Measurements from ENCODE around the gene GREB1L. TPM values are rescaled to one million over a fixed set of nuclear protein-coding genes. Genes with fewer than 3 reads are reported as not detected.

GREB1L gene
- total RNA-seq, 2 donors from 2014 or later, result not detected

GRCh38 chr18:21242780-21243401 lies 859 bp downstream of the GREB1L start:
- Mint-ChIP-seq H3K9me3 (no peaks in the 10 kb centered on the region), H3K27me3 (peaks cover 57% of the 10 kb centered on the region), H3K4me1 (no peaks in the 10 kb centered on the region), H3K27ac (no peak overlapping the region), H3K36me3 (ENCODE audit: low read depth) (no peaks in the 10 kb centered on the region), H3K4me3 (peak overlapping the region; percentile 25)
- ATAC-seq (replicated peaks), result no peak

- no peak overlapping the region for H3K4me3 Mint-ChIP-seq
- H3K27ac Mint-ChIP-seq, result no peak overlapping the region
These were observed 12.5 kb downstream of the GREB1L start for GRCh38 chr18:21254576-21254975.

GRCh38 chr18:21255211-21255610 lies 13.2 kb downstream of the GREB1L start:
- Mint-ChIP-seq H3K36me3 (ENCODE audit: low read depth) (no peaks in the 10 kb centered on the region), H3K27ac (no peak overlapping the region), H3K4me1 (no peaks in the 10 kb centered on the region), H3K4me3 (no peak overlapping the region), H3K9me3 (no peaks in the 10 kb centered on the region), H3K27me3 (peaks cover 13% of the 10 kb centered on the region)
- ATAC-seq (replicated peaks), result no peak

More at GRCh38 chr18:21254576-21254975, 12.5 kb downstream of the GREB1L start:
- Mint-ChIP-seq H3K4me1 (no peaks in the 10 kb centered on the region), H3K9me3 (no peaks in the 10 kb centered on the region), H3K27me3 (peaks cover 18% of the 10 kb centered on the region), H3K36me3 (ENCODE audit: low read depth) (no peaks in the 10 kb centered on the region)
- ATAC-seq (replicated peaks), result no peak

GRCh38 chr18:21257386-21257785 lies 15.4 kb downstream of the GREB1L start:
- Mint-ChIP-seq H3K4me3 (no peak overlapping the region), H3K9me3 (no peaks in the 10 kb centered on the region), H3K27me3 (peaks cover 6% of the 10 kb centered on the region), H3K36me3 (ENCODE audit: low read depth) (no peaks in the 10 kb centered on the region), H3K4me1 (no peaks in the 10 kb centered on the region), H3K27ac (no peak overlapping the region)
- no peak for ATAC-seq (replicated peaks)

- no peaks in the 10 kb centered on the region for H3K36me3 Mint-ChIP-seq (ENCODE audit: low read depth)
- no peaks in the 10 kb centered on the region for H3K4me1 Mint-ChIP-seq
- H3K27me3 Mint-ChIP-seq, result peaks cover 11% of the 10 kb centered on the region
- no peak for ATAC-seq (replicated peaks)
- no peak overlapping the region for H3K27ac Mint-ChIP-seq
- H3K4me3 Mint-ChIP-seq, result no peak overlapping the region
- no peaks in the 10 kb centered on the region for H3K9me3 Mint-ChIP-seq
These were observed 18.6 kb downstream of the GREB1L start for GRCh38 chr18:21260621-21261020.

- Mint-ChIP-seq H3K36me3 (ENCODE audit: low read depth) (no peaks in the 10 kb centered on the region), H3K27ac (no peak overlapping the region), H3K4me3 (no peak overlapping the region), H3K4me1 (no peaks in the 10 kb centered on the region), H3K27me3 (peaks cover 7% of the 10 kb centered on the region), H3K9me3 (no peaks in the 10 kb centered on the region)
- no peak for ATAC-seq (replicated peaks)
These were observed 19.3 kb downstream of the GREB1L start for GRCh38 chr18:21261352-21261751.

GRCh38 chr18:21262244-21262643 lies 20.2 kb downstream of the GREB1L start:
- Mint-ChIP-seq H3K27ac (no peak overlapping the region), H3K9me3 (no peaks in the 10 kb centered on the region), H3K36me3 (ENCODE audit: low read depth) (no peaks in the 10 kb centered on the region), H3K4me1 (no peaks in the 10 kb centered on the region), H3K27me3 (peaks cover 7% of the 10 kb centered on the region), H3K4me3 (no peak overlapping the region)
- ATAC-seq (replicated peaks), result no peak

GRCh38 chr18:21262979-21263378 lies 20.9 kb downstream of the GREB1L start:
- H3K27ac Mint-ChIP-seq, result no peak overlapping the region
- ATAC-seq (replicated peaks), result no peak
- no peaks in the 10 kb centered on the region for H3K36me3 Mint-ChIP-seq (ENCODE audit: low read depth)
- peaks cover 7% of the 10 kb centered on the region for H3K27me3 Mint-ChIP-seq
- H3K4me1 Mint-ChIP-seq, result no peaks in the 10 kb centered on the region
- no peak overlapping the region for H3K4me3 Mint-ChIP-seq
- H3K9me3 Mint-ChIP-seq, result no peaks in the 10 kb centered on the region

- Mint-ChIP-seq H3K36me3 (ENCODE audit: low read depth) (no peaks in the 10 kb centered on the region), H3K4me1 (no peaks in the 10 kb centered on the region), H3K27ac (no peak overlapping the region), H3K9me3 (no peaks in the 10 kb centered on the region), H3K4me3 (no peak overlapping the region), H3K27me3 (peaks cover 7% of the 10 kb centered on the region)
- no peak for ATAC-seq (replicated peaks)
These were observed 22.6 kb downstream of the GREB1L start for GRCh38 chr18:21264651-21265050.

GRCh38 chr18:21265971-21266673 lies 24.1 kb downstream of the GREB1L start:
- Mint-ChIP-seq H3K36me3 (ENCODE audit: low read depth) (no peaks in the 10 kb centered on the region), H3K4me3 (no peak overlapping the region), H3K9me3 (no peaks in the 10 kb centered on the region), H3K27ac (no peak overlapping the region), H3K27me3 (peaks cover 10% of the 10 kb centered on the region), H3K4me1 (no peaks in the 10 kb centered on the region)
- no peak for ATAC-seq (replicated peaks)

GRCh38 chr18:21267400-21267799 lies 25.4 kb downstream of the GREB1L start:
- no peak overlapping the region for H3K27ac Mint-ChIP-seq
- no peaks in the 10 kb centered on the region for H3K9me3 Mint-ChIP-seq
- no peaks in the 10 kb centered on the region for H3K36me3 Mint-ChIP-seq (ENCODE audit: low read depth)
- peaks cover 10% of the 10 kb centered on the region for H3K27me3 Mint-ChIP-seq
- H3K4me1 Mint-ChIP-seq, result no peaks in the 10 kb centered on the region
- no peak overlapping the region for H3K4me3 Mint-ChIP-seq
- ATAC-seq (replicated peaks), result no peak

- no peak overlapping the region for H3K4me3 Mint-ChIP-seq
- H3K27ac Mint-ChIP-seq, result no peak overlapping the region
- no peaks in the 10 kb centered on the region for H3K36me3 Mint-ChIP-seq (ENCODE audit: low read depth)
- peaks cover 7% of the 10 kb centered on the region for H3K27me3 Mint-ChIP-seq
- no peaks in the 10 kb centered on the region for H3K4me1 Mint-ChIP-seq
- H3K9me3 Mint-ChIP-seq, result no peaks in the 10 kb centered on the region
- no peak for ATAC-seq (replicated peaks)
These were observed 27.3 kb downstream of the GREB1L start for GRCh38 chr18:21269349-21269748.

- no peak overlapping the region for H3K4me3 Mint-ChIP-seq
- H3K27ac Mint-ChIP-seq, result no peak overlapping the region
- H3K27me3 Mint-ChIP-seq, result peaks cover 3% of the 10 kb centered on the region
- no peaks in the 10 kb centered on the region for H3K4me1 Mint-ChIP-seq
- no peaks in the 10 kb centered on the region for H3K36me3 Mint-ChIP-seq (ENCODE audit: low read depth)
- H3K9me3 Mint-ChIP-seq, result no peaks in the 10 kb centered on the region
- ATAC-seq (replicated peaks), result no peak
These were observed 28.4 kb downstream of the GREB1L start for GRCh38 chr18:21270453-21270852.

- H3K27ac Mint-ChIP-seq, result no peak overlapping the region
- ATAC-seq (replicated peaks), result no peak
- H3K4me1 Mint-ChIP-seq, result no peaks in the 10 kb centered on the region
- H3K4me3 Mint-ChIP-seq, result no peak overlapping the region
- peaks cover 3% of the 10 kb centered on the region for H3K27me3 Mint-ChIP-seq
- no peaks in the 10 kb centered on the region for H3K36me3 Mint-ChIP-seq (ENCODE audit: low read depth)
- H3K9me3 Mint-ChIP-seq, result no peaks in the 10 kb centered on the region
These were observed 30.1 kb downstream of the GREB1L start for GRCh38 chr18:21272016-21272579.

- H3K27me3 Mint-ChIP-seq, result peaks cover 3% of the 10 kb centered on the region
- ATAC-seq (replicated peaks), result no peak
- H3K27ac Mint-ChIP-seq, result no peak overlapping the region
- no peaks in the 10 kb centered on the region for H3K36me3 Mint-ChIP-seq (ENCODE audit: low read depth)
- no peaks in the 10 kb centered on the region for H3K4me1 Mint-ChIP-seq
- H3K9me3 Mint-ChIP-seq, result no peaks in the 10 kb centered on the region
- H3K4me3 Mint-ChIP-seq, result no peak overlapping the region
These were observed 31.5 kb downstream of the GREB1L start for GRCh38 chr18:21273568-21273967.
